K562 (cell line): Measurements from ENCODE around the gene YPEL4. TPM values are rescaled to one million over a fixed set of nuclear protein-coding genes. Genes with fewer than 3 reads are reported as not detected.
A peak's percentile ranks its signal among the peaks of the same experiment; 100 is the strongest.

Source experiments
- CTBP1 ChIP-seq: fragments of 450-650 bp; IDR thresholded peaks from 2 replicates; pipeline ENCODE4 v1.6.1; 2016; ENCODE audit warnings: borderline replicate concordance
- GABPB1 ChIP-seq: sonication (generic); formaldehyde crosslinking; IDR thresholded peaks from 2 replicates; pipeline ENCODE4 v1.8.0; 2022; ENCODE audit warnings: mild to moderate bottlenecking, missing genetic modification reagents
- NCOA4 ChIP-seq: fragments of 450-650 bp; IDR thresholded peaks from 2 replicates; pipeline ENCODE4 v1.6.1; 2018; ENCODE audit warnings: mild to moderate bottlenecking; ENCODE audit not compliant: partially characterized antibody
- NELFE ChIP-seq: IDR thresholded peaks from 2 replicates; pipeline ENCODE4 v1.6.1; 2011; ENCODE audit warnings: mild to moderate bottlenecking; ENCODE audit not compliant: insufficient read depth, insufficient read length
- NFIC ChIP-seq: fragments of 450-650 bp; IDR thresholded peaks from 2 replicates; pipeline ENCODE4 v1.6.1; 2017; ENCODE audit warnings: mild to moderate bottlenecking, inconsistent platforms
- POLR2AphosphoS5 ChIP-seq: IDR thresholded peaks from 2 replicates; pipeline ENCODE4 v1.6.1; 2011; ENCODE audit warnings: mild to moderate bottlenecking, low read depth, low read length, moderate library complexity; ENCODE audit not compliant: control insufficient read depth, insufficient read depth
- RFX5 ChIP-seq: IDR thresholded peaks from 2 replicates; pipeline ENCODE4 v1.6.1; 2011; ENCODE audit warnings: low read depth, mild to moderate bottlenecking, improper control_type of control experiment, low read length
- SMARCC2 ChIP-seq: fragments of 450-650 bp; IDR thresholded peaks from 2 replicates; pipeline ENCODE4 v1.6.1; 2017; ENCODE audit warnings: antibody characterized with exemption, moderate library complexity, mild to moderate bottlenecking, low read depth
- SP1 ChIP-seq: sonication (generic); formaldehyde crosslinking; IDR thresholded peaks from 2 replicates; pipeline ENCODE4 v1.8.1; 2022; ENCODE audit warnings: mild to moderate bottlenecking, missing genetic modification reagents
- STAT6 ChIP-seq: sonication (generic); formaldehyde crosslinking; IDR thresholded peaks from 2 replicates; pipeline ENCODE4 v1.8.1; 2023; ENCODE audit warnings: mild to moderate bottlenecking, missing genetic modification reagents
- TCF3 ChIP-seq: sonication (generic); formaldehyde crosslinking; IDR thresholded peaks from 2 replicates; pipeline ENCODE4 v1.4.0; 2020; ENCODE audit warnings: mild to moderate bottlenecking, missing genetic modification reagents
- TCF7 ChIP-seq: sonication (generic); IDR thresholded peaks from 2 replicates; pipeline ENCODE4 v1.6.1; 2016; ENCODE audit warnings: antibody characterized with exemption, borderline replicate concordance
- VEZF1 ChIP-seq: fragments of 200-800 bp; sonication (Bioruptor generic); IDR thresholded peaks from 2 replicates; pipeline ENCODE4 v1.6.1; 2017; ENCODE audit warnings: missing genetic modification characterization, missing compliant biosample characterization
- ZNF280A ChIP-seq: fragments of 450-650 bp; IDR thresholded peaks from 2 replicates; pipeline ENCODE4 v1.6.1; 2018; ENCODE audit warnings: mild to moderate bottlenecking, low read depth; ENCODE audit not compliant: partially characterized antibody
- ZNF395 ChIP-seq: fragments of 200-800 bp; sonication (Bioruptor generic); IDR thresholded peaks from 2 replicates; pipeline ENCODE4 v1.6.1; 2017; ENCODE audit warnings: missing genetic modification characterization, missing compliant biosample characterization
- polyA plus RNA-seq, 8 experiments: library from polyadenylated mRNA; depleted of rRNA in 4 of 8; stranded (reverse) in 5 of 8; unstranded in 3 of 8; fragments of >200 nt; fragmentation: Nextera tagmentation in 2 of 8; fragmentation: Illumina TruSeq in 1 of 8; extraction: Ambion mirVana in 2 of 8; extraction: Trizol in 1 of 8; gene quantifications; 2 replicates each; pipeline versions ENCODE4 v1.2.1 to v1.2.3, GENCODE V29; 2011 to 2014; ENCODE audit warnings: inconsistent platforms in 1 of 8, missing spikeins in 1 of 8
- total RNA-seq, 7 experiments: library from RNA; depleted of rRNA in 6 of 7; stranded (reverse); fragments of >200 nt in 6 of 7; fragmentation: Illumina TruSeq in 2 of 7; extraction: Trizol in 2 of 7; gene quantifications; 2 replicates each; pipeline versions ENCODE4 v1.2.1 to v1.2.3, GENCODE V29; 2011 to 2021; ENCODE audit warnings: low replicate concordance in 1 of 7
- TF ChIP-seq, protein P1 (sequence below): conservative IDR thresholded peaks from 2 replicates; pipeline ENCODE4 v1.6.1; 2011; ENCODE audit warnings: low read depth, mild to moderate bottlenecking, low read length; ENCODE audit not compliant: control insufficient read depth
- TF ChIP-seq, protein P2 (sequence below): sonication (generic); formaldehyde crosslinking; IDR thresholded peaks from 2 replicates; pipeline ENCODE4 v1.8.1; 2022; ENCODE audit warnings: missing genetic modification reagents

The YPEL4 gene
- total and polyA plus RNA-seq, 9 of the 15 experiments (the other 6 are each of a cell fraction or from before 2014, with no cell fraction given) = 0.07 to 1.4 (median 0.40) TPM; not detected in 2

- TF ChIP-seq, protein P1, sequence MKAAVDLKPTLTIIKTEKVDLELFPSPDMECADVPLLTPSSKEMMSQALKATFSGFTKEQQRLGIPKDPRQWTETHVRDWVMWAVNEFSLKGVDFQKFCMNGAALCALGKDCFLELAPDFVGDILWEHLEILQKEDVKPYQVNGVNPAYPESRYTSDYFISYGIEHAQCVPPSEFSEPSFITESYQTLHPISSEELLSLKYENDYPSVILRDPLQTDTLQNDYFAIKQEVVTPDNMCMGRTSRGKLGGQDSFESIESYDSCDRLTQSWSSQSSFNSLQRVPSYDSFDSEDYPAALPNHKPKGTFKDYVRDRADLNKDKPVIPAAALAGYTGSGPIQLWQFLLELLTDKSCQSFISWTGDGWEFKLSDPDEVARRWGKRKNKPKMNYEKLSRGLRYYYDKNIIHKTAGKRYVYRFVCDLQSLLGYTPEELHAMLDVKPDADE = peak; percentile 78; the same call in 1 of the 2 replicates
- TF ChIP-seq, protein P2, sequence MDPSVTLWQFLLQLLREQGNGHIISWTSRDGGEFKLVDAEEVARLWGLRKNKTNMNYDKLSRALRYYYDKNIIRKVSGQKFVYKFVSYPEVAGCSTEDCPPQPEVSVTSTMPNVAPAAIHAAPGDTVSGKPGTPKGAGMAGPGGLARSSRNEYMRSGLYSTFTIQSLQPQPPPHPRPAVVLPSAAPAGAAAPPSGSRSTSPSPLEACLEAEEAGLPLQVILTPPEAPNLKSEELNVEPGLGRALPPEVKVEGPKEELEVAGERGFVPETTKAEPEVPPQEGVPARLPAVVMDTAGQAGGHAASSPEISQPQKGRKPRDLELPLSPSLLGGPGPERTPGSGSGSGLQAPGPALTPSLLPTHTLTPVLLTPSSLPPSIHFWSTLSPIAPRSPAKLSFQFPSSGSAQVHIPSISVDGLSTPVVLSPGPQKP = no peak
- no peak for TF ChIP-seq RFX5
- TF ChIP-seq SP1 (CRISPR knock-in tag) = peak; percentile 64; the same call in 1 of the 2 replicates
- peak; percentile 92 for TF ChIP-seq SMARCC2
- TF ChIP-seq ZNF395 = peak; percentile 95
- TF ChIP-seq NELFE = no peak
- TF ChIP-seq TCF7 = peak; percentile 88
- TF ChIP-seq NFIC = peak; percentile 95
- TF ChIP-seq NCOA4 = peak; percentile 42
- peak; percentile 83 for TF ChIP-seq CTBP1
- TF ChIP-seq ZNF280A = no peak
- TF ChIP-seq GABPB1 = peak; percentile 46; the same call in 1 of the 2 replicates
- TF ChIP-seq TCF3 (CRISPR knock-in tag) = peak; percentile 99
- no peak for TF ChIP-seq STAT6
- peak; percentile 99 for TF ChIP-seq POLR2AphosphoS5
- peak; percentile 52; the same call in 1 of the 2 replicates for TF ChIP-seq VEZF1
Observed at GRCh38 chr11:57647960-57648800, 1.5 kb downstream of the YPEL4 start (continued).
